K562 (cell line): ENCODE data around the gene ZDHHC3. TPM values are rescaled to one million over a fixed set of nuclear protein-coding genes. Genes with fewer than 3 reads are reported as not detected.
A peak's percentile ranks its signal among the peaks of the same experiment; 100 is the strongest.

Experiments used
- EHMT2 ChIP-seq: fragments of 450-650 bp; IDR thresholded peaks from 2 replicates; pipeline ENCODE4 v1.6.1; 2018; ENCODE audit warnings: antibody characterized with exemption
- FOSL1 ChIP-seq: fragments of 200-800 bp; sonication (Bioruptor generic); conservative IDR thresholded peaks from 2 replicates; pipeline ENCODE4 v1.6.1; 2016; ENCODE audit warnings: missing genetic modification characterization, missing compliant biosample characterization
- HDGF ChIP-seq: fragments of 450-650 bp; IDR thresholded peaks from 2 replicates; pipeline ENCODE4 v1.6.1; 2016
- HMG20A ChIP-seq: fragments of 450-650 bp; formaldehyde crosslinking; conservative IDR thresholded peaks from 2 replicates; pipeline ENCODE4 v1.4.0; 2020; ENCODE audit warnings: mild to moderate bottlenecking, mixed read lengths
- JUND ChIP-seq, 2 experiments: IDR thresholded peaks; 2 replicates in 1 of 2; 3 replicates in 1 of 2; pipeline ENCODE4 v1.6.1; 2011; ENCODE audit warnings: borderline replicate concordance in 2 of 2, low read depth in 2 of 2, low read length in 2 of 2, improper control_type of control experiment in 1 of 2, missing biosample characterization in 1 of 2, missing genetic modification characterization in 1 of 2, missing genetic modification reagents in 1 of 2
- MEF2A ChIP-seq: IDR thresholded peaks from 2 replicates; pipeline ENCODE4 v1.6.1; 2011; ENCODE audit warnings: low read depth, mild to moderate bottlenecking, low read length, moderate library complexity; ENCODE audit not compliant: control insufficient read depth
- NONO ChIP-seq, 2 experiments: fragments of 200-400 bp in 1 of 2; fragments of 450-650 bp in 1 of 2; formaldehyde crosslinking in 1 of 2; IDR thresholded peaks; 2 replicates each; pipeline ENCODE4 v1.6.1; 2017; ENCODE audit warnings: low read depth in 2 of 2, mild to moderate bottlenecking in 2 of 2, moderate library complexity in 2 of 2, low read length in 1 of 2
- PHB ChIP-seq: fragments of 250-450 bp; sonication (Bioruptor Pico); IDR thresholded peaks from 2 replicates; pipeline ENCODE4 v1.5.0; 2021
- PML ChIP-seq: IDR thresholded peaks from 2 replicates; pipeline ENCODE4 v1.6.1; 2012; ENCODE audit warnings: low read length, inconsistent platforms
- RNF2 ChIP-seq: sonication (generic); IDR thresholded peaks from 2 replicates; pipeline ENCODE4 v1.6.1; 2016
- RUNX1 ChIP-seq: sonication (generic); IDR thresholded peaks from 2 replicates; pipeline ENCODE4 v1.6.1; 2016; ENCODE audit warnings: antibody characterized with exemption, low read depth
- SMARCA5 ChIP-seq: fragments of 450-650 bp; IDR thresholded peaks from 2 replicates; pipeline ENCODE4 v1.6.1; 2016
- SP1 ChIP-seq: sonication (generic); formaldehyde crosslinking; IDR thresholded peaks from 2 replicates; pipeline ENCODE4 v1.8.1; 2022; ENCODE audit warnings: mild to moderate bottlenecking, missing genetic modification reagents
- SRSF7 ChIP-seq: fragments of 200-400 bp; formaldehyde crosslinking; optimal IDR thresholded peaks from 2 replicates; pipeline ENCODE3; 2017; ENCODE audit warnings: mild to moderate bottlenecking, low read depth, low read length
- TARDBP ChIP-seq: fragments of 450-650 bp; IDR thresholded peaks from 2 replicates; pipeline ENCODE4 v1.6.1; 2016
- TOE1 ChIP-seq, 2 experiments: fragments of 450-650 bp in 1 of 2; sonication (generic) in 1 of 2; formaldehyde crosslinking in 1 of 2; IDR thresholded peaks; 2 replicates each; pipeline versions ENCODE4 v1.7.1 to v1.8.0; 2016 to 2022; ENCODE audit warnings: borderline replicate concordance in 2 of 2, mild to moderate bottlenecking in 2 of 2, antibody characterized with exemption in 1 of 2, inconsistent platforms in 1 of 2, low read depth in 1 of 2, missing genetic modification reagents in 1 of 2, moderate library complexity in 1 of 2
- ZNF121 ChIP-seq: sonication (generic); formaldehyde crosslinking; conservative IDR thresholded peaks from 2 replicates; pipeline ENCODE4 v1.8.0; 2022; ENCODE audit warnings: missing genetic modification reagents
- ZNF589 ChIP-seq: fragments of 200-800 bp; sonication (Bioruptor generic); IDR thresholded peaks from 2 replicates; pipeline ENCODE4 v1.6.1; 2016; ENCODE audit warnings: low read depth, missing genetic modification characterization, missing compliant biosample characterization
- ZNF766 ChIP-seq: fragments of 200-800 bp; sonication (Bioruptor generic); conservative IDR thresholded peaks from 2 replicates; pipeline ENCODE4 v1.6.1; 2016; ENCODE audit warnings: missing genetic modification characterization, missing compliant biosample characterization
- polyA plus RNA-seq, 8 experiments: library from polyadenylated mRNA; depleted of rRNA in 4 of 8; stranded (reverse) in 5 of 8; unstranded in 3 of 8; fragments of >200 nt; fragmentation: Nextera tagmentation in 2 of 8; fragmentation: Illumina TruSeq in 1 of 8; extraction: Ambion mirVana in 2 of 8; extraction: Trizol in 1 of 8; gene quantifications; 2 replicates each; pipeline versions ENCODE4 v1.2.1 to v1.2.3, GENCODE V29; 2011 to 2014; ENCODE audit warnings: inconsistent platforms in 1 of 8, missing spikeins in 1 of 8
- total RNA-seq, 7 experiments: library from RNA; depleted of rRNA in 6 of 7; stranded (reverse); fragments of >200 nt in 6 of 7; fragmentation: Illumina TruSeq in 2 of 7; extraction: Trizol in 2 of 7; gene quantifications; 2 replicates each; pipeline versions ENCODE4 v1.2.1 to v1.2.3, GENCODE V29; 2011 to 2021; ENCODE audit warnings: low replicate concordance in 1 of 7
- TF ChIP-seq, protein P1 (sequence below): sonication (generic); IDR thresholded peaks from 2 replicates; pipeline ENCODE4 v1.6.1; 2016
- TF ChIP-seq, protein P2 (sequence below): fragments of 250-450 bp; sonication (Bioruptor Pico); IDR thresholded peaks from 2 replicates; pipeline ENCODE4 v1.5.0; 2022; ENCODE audit warnings: mild to moderate bottlenecking
- TF ChIP-seq, protein P3 (sequence below), 2 experiments: IDR thresholded peaks in 1 of 2; conservative IDR thresholded peaks in 1 of 2; 2 replicates each; pipeline ENCODE4 v1.6.1; 2016; ENCODE audit warnings: low read depth in 2 of 2, mild to moderate bottlenecking in 1 of 2, missing compliant biosample characterization in 1 of 2, missing genetic modification characterization in 1 of 2, moderate library complexity in 1 of 2

The ZDHHC3 gene
- total and polyA plus RNA-seq, 9 of the 15 experiments (the other 6 are each of a cell fraction or from before 2014, with no cell fraction given) = 10.3 to 120 (median 67.2) TPM

DNA sequence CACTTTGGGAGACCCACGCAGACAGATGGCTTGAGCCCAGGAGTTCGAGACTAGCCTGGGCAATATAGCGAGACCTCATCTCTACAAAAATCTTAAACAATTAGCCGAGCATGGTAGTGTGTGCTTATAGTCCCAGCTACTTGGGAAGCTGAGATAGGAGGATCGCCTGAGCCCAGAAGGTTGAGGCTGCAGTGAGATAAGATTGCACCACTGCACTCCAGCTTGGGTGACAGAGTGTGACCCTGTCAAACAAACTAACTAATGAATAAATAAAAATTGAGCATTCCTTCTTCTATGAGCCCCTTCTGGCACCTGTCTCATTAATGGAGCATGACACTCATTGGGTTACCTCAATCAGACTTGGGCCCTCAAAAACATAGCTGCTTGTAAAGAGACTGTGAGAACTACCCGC lies 7.5 kb downstream of the ZDHHC3 start (continued):
- TF ChIP-seq HMG20A (CRISPR knock-in tag) = no peak
- TF ChIP-seq SP1 (CRISPR knock-in tag) = peak; percentile 41; the same call in 1 of the 2 replicates
- TF ChIP-seq PML = peak; percentile 93
- TF ChIP-seq, protein P1, sequence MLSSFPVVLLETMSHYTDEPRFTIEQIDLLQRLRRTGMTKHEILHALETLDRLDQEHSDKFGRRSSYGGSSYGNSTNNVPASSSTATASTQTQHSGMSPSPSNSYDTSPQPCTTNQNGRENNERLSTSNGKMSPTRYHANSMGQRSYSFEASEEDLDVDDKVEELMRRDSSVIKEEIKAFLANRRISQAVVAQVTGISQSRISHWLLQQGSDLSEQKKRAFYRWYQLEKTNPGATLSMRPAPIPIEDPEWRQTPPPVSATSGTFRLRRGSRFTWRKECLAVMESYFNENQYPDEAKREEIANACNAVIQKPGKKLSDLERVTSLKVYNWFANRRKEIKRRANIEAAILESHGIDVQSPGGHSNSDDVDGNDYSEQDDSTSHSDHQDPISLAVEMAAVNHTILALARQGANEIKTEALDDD = peak; percentile 73
- peak; percentile 57; the same call in 1 of the 2 replicates for TF ChIP-seq JUND (IDR thresholded peaks at IDR 0.05; ENCODE audit: borderline replicate concordance, low read depth, low read length)
- TF ChIP-seq JUND (tag; IDR thresholded peaks at IDR 0.05; ENCODE audit: borderline replicate concordance, low read depth, low read length) = no peak; the same call in 2 of the 3 replicates
- 0 out of 2 replicates have a peak, but pooled peaks have one; percentile 3 for TF ChIP-seq SMARCA5
- no peak for TF ChIP-seq TARDBP
- TF ChIP-seq SRSF7 = no peak
- peak; percentile 32; the same call in 1 of the 2 replicates for TF ChIP-seq ZNF121 (CRISPR knock-in tag)
- TF ChIP-seq, protein P2, sequence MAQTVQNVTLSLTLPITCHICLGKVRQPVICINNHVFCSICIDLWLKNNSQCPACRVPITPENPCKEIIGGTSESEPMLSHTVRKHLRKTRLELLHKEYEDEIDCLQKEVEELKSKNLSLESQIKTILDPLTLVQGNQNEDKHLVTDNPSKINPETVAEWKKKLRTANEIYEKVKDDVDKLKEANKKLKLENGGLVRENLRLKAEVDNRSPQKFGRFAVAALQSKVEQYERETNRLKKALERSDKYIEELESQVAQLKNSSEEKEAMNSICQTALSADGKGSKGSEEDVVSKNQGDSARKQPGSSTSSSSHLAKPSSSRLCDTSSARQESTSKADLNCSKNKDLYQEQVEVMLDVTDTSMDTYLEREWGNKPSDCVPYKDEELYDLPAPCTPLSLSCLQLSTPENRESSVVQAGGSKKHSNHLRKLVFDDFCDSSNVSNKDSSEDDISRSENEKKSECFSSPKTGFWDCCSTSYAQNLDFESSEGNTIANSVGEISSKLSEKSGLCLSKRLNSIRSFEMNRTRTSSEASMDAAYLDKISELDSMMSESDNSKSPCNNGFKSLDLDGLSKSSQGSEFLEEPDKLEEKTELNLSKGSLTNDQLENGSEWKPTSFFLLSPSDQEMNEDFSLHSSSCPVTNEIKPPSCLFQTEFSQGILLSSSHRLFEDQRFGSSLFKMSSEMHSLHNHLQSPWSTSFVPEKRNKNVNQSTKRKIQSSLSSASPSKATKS = no peak
- no peak for TF ChIP-seq HDGF
- TF ChIP-seq, protein P3, sequence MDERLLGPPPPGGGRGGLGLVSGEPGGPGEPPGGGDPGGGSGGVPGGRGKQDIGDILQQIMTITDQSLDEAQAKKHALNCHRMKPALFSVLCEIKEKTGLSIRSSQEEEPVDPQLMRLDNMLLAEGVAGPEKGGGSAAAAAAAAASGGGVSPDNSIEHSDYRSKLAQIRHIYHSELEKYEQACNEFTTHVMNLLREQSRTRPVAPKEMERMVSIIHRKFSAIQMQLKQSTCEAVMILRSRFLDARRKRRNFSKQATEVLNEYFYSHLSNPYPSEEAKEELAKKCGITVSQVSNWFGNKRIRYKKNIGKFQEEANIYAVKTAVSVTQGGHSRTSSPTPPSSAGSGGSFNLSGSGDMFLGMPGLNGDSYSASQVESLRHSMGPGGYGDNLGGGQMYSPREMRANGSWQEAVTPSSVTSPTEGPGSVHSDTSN (CRISPR knock-in tag; IDR thresholded peaks at IDR 0.05; ENCODE audit: low read depth) = no peak
- TF ChIP-seq, protein P3 (tag; conservative IDR thresholded peaks at IDR 0.05; ENCODE audit: low read depth) = peak; percentile 28
- 0 out of 2 replicates have a peak, but pooled peaks have one; percentile 12 for TF ChIP-seq MEF2A
- peak; percentile 17; the same call in 1 of the 2 replicates for TF ChIP-seq EHMT2
- 0 out of 2 replicates have a peak, but pooled peaks have one; percentile 70 for TF ChIP-seq RUNX1
- peak; percentile 82 for TF ChIP-seq ZNF766 (CRISPR knock-in tag)
- TF ChIP-seq TOE1 (IDR thresholded peaks at IDR 0.05; ENCODE audit: borderline replicate concordance) = peak; percentile 35; the same call in 1 of the 2 replicates
- no peak for TF ChIP-seq TOE1 (CRISPR knock-in tag; IDR thresholded peaks at IDR 0.05; ENCODE audit: borderline replicate concordance, low read depth)
- TF ChIP-seq RNF2 = peak; percentile 55; the same call in 1 of the 2 replicates
- no peak for TF ChIP-seq PHB (CRISPR knock-in tag)
- peak; percentile 61 for TF ChIP-seq FOSL1 (tag)
- TF ChIP-seq NONO (IDR thresholded peaks at IDR 0.05; ENCODE audit: low read depth in 2 of 2, low read length in 1 of 2) = peak in 1 of 2 experiments; percentile 73; a peak in 1 of 4 replicates
- peak; percentile 37; the same call in 1 of the 2 replicates for TF ChIP-seq ZNF589 (CRISPR knock-in tag)
